ENCODE measurements around the gene GPC1. TPM values are rescaled to one million over a fixed set of nuclear protein-coding genes. Genes with fewer than 3 reads are reported as not detected.
A peak's percentile ranks its signal among the peaks of the same experiment; 100 is the strongest.

Gene GPC1
- total RNA-seq, 1 donor from 2014 or later: 123 TPM

DNA sequence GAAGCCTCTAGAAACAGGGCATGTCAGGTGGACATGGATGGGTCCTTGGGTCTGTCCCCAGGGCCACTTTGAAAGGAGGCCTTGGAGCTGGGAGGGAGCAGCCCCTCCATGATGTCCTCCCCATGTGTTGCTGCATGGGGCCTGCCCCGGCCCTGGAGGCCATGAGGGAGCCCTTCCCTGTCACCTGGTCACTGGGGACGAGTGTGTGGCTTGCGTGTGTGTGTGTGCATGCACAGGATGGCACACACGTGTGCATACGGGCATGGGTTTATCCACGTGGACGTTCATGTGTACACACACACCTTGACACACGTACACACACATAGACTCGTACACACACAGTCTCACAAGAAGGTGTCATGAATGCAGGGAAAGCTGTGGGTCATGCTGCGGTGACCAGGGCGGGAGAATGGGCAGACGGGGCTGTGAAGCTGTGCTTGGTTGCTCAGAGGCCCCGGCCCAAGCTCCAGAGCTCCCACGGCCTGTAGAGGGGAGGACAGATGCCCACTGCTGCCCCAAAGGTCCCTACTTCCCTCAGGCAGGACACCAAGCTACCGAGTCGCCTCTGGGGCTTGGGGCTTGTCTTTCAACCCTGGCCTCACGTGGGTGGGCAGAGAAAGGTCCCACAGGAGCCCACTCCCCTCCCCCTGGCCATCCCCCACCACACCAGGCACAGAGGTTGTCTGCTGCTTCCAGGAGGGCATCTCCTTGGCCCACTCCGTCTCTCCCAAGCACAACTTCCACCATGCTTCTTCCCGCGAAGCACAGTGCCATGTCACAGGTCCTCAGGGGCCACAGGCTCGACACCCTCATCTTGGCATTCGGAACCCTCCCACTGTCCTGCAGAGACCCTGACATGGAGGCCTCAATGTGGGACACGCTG lies 42.3 kb upstream of the GPC1 start:
- no peaks in the 10 kb centered on the region for H3K27me3 ChIP-seq
- peak in 1 of 2 donors; percentile 58 for DNase-seq (ENCODE audit: low spot score in 2 of 2)
- no peak overlapping the region for H3K4me3 ChIP-seq
- no peaks in the 10 kb centered on the region for H3K4me1 ChIP-seq
- TF ChIP-seq, protein P1, sequence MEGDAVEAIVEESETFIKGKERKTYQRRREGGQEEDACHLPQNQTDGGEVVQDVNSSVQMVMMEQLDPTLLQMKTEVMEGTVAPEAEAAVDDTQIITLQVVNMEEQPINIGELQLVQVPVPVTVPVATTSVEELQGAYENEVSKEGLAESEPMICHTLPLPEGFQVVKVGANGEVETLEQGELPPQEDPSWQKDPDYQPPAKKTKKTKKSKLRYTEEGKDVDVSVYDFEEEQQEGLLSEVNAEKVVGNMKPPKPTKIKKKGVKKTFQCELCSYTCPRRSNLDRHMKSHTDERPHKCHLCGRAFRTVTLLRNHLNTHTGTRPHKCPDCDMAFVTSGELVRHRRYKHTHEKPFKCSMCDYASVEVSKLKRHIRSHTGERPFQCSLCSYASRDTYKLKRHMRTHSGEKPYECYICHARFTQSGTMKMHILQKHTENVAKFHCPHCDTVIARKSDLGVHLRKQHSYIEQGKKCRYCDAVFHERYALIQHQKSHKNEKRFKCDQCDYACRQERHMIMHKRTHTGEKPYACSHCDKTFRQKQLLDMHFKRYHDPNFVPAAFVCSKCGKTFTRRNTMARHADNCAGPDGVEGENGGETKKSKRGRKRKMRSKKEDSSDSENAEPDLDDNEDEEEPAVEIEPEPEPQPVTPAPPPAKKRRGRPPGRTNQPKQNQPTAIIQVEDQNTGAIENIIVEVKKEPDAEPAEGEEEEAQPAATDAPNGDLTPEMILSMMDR (IDR thresholded peaks at IDR 0.05): no peak
- H3K36me3 ChIP-seq: no peaks in the 10 kb centered on the region
- intact Hi-C loops (cut with DNase I): no loop called here
- no peak overlapping the region for H3K27ac ChIP-seq
- H3K9me3 ChIP-seq: no peaks in the 10 kb centered on the region

DNA sequence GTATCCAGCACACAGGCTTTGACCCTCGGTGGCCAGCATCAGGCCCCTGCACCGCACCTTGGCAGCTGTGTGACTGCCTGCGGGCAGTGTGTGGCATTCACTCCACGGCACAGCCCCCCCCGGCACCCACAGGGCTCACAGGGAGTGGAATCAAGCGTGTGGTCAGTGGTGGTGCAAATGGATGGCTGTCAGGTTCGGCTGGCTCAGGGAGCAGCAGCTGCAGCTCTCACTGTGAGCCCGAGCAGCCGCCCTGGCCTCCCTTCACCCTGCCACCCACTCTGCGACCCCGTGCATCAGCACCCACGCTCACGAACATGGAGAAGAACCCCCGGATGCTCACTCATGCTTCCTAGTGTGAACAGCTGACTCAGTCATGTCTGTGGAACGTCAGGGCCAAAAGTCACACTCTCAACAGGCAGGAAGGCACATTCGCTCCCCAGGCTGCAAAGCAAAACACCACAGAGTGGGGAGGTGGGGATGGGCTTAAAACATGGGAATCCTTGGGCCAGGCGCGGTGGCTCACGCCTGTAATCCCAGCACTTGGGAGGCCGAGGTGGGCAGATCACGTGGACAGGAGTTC lies 41.5 kb upstream of the GPC1 start:
- intact Hi-C loops (cut with DNase I): no loop called here
- peak in 1 of 2 donors; percentile 37 for DNase-seq (ENCODE audit: low spot score in 2 of 2)
- Histone ChIP-seq H3K36me3 (no peaks in the 10 kb centered on the region), H3K4me1 (no peaks in the 10 kb centered on the region), H3K9me3 (no peaks in the 10 kb centered on the region), H3K27ac (no peak overlapping the region), H3K27me3 (no peaks in the 10 kb centered on the region), H3K4me3 (no peak overlapping the region)
- TF ChIP-seq, protein P1 (IDR thresholded peaks at IDR 0.05): no peak

DNA sequence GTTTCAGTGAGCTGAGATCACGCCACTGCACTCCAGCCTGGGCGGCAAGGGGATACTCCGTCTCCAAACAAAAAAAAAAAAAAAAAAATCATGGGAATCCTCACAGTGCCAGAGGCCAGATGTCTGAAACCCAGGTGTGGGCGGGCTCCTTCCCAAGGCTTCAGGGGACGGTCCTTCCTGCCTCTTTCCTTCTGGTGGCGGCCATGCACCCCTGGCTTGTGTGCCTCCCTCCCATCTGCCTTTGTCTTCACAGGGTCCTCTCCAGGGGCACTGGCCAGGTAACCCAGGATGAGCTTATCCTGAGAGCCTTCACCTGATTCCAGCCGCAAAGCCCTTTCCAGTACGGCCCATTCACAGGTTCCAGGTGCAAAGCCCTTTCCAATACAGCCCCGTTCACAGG lies 40.9 kb upstream of the GPC1 start:
- TF ChIP-seq, protein P1 (IDR thresholded peaks at IDR 0.05): no peak
- Histone ChIP-seq H3K4me1 (no peaks in the 10 kb centered on the region), H3K9me3 (no peaks in the 10 kb centered on the region), H3K4me3 (no peak overlapping the region), H3K27ac (no peak overlapping the region), H3K27me3 (no peaks in the 10 kb centered on the region), H3K36me3 (no peaks in the 10 kb centered on the region)
- intact Hi-C loops (cut with DNase I): no loop called here
- peak in 1 of 2 donors; percentile 18 for DNase-seq (ENCODE audit: low spot score in 2 of 2)

DNA sequence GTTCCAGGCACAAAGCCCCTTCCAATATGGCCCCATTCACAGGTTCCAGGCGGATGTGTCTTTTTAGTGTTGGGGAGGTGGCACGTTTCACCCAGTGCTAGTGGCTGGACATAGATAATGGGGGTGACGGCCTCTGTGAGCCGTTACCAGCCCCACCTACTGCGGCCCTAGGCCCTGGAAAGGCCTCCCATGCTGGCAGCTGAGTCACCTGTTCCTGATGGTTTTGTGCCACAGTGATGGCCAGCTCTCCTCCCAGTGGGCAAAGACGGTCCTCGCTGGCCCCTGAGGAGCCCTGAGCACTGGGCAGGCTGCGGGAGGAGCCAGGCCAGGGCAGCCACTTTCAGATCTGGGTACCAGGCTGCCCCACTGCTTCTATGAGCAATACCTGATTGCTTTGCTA lies 40.0 kb upstream of the GPC1 start:
- DNase-seq (ENCODE audit: low spot score in 2 of 2): peak in 1 of 2 donors; percentile 22
- no peak overlapping the region for H3K27ac ChIP-seq
- intact Hi-C loops (cut with DNase I): no loop called here

DNA sequence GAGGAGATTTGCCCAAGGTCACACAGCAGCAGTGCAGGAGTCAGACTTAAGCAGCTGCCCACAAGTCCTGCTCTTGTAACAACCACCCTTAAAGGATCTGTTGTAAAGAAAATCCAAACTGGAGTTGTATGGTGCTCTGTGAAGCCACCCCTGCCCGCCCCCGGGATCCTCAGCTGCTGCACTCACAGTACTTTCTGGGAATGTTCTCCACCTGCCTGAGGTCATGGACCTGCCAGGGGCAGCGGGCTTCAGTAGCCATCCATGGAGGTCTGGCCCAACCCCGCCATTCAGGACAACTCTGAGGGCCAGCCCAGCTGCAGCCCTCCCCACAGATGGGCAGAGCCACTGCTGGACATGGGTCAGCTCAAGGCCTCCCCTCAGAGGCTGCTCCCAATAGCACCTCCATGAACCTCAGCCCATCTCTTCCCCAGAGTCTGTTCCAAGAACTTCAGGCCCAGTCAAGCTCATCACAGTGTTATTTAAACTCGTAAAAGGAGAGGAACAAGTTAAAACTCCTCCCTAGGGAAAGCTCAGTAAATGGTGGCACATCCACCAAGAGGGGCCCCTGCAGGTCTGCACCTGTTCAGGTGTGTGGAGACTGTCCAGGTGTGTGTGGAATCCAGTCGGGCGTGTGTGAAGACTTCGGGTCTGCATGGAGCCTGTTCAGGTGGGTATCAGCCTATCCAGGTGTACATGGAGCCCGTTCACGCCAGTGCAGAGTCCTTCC lies 39.4 kb upstream of the GPC1 start:
- intact Hi-C loops (cut with DNase I): no loop called here
- Histone ChIP-seq H3K4me3 (no peak overlapping the region), H3K36me3 (no peaks in the 10 kb centered on the region), H3K27ac (no peak overlapping the region), H3K4me1 (no peaks in the 10 kb centered on the region), H3K9me3 (no peaks in the 10 kb centered on the region), H3K27me3 (no peaks in the 10 kb centered on the region)
- peak in 1 of 2 donors; percentile 52 for DNase-seq (ENCODE audit: low spot score in 2 of 2)
- TF ChIP-seq, protein P1 (IDR thresholded peaks at IDR 0.05): no peak

More for the DNA sequence above, 40.0 kb upstream of the GPC1 start:
- Histone ChIP-seq H3K36me3 (no peaks in the 10 kb centered on the region), H3K4me1 (no peaks in the 10 kb centered on the region), H3K27me3 (no peaks in the 10 kb centered on the region), H3K9me3 (no peaks in the 10 kb centered on the region), H3K4me3 (no peak overlapping the region)
- TF ChIP-seq, protein P1 (IDR thresholded peaks at IDR 0.05): no peak
